ENCODE data around the gene TRIM63. TPM values are rescaled to one million over a fixed set of nuclear protein-coding genes. Genes with fewer than 3 reads are reported as not detected.
"Not testable (repeated sequence)": the region's sequence is repeated elsewhere in the genome, so short reads cannot be mapped to it uniquely, and the experiment has no call there.

The TRIM63 gene
- polyA plus RNA-seq, 6 donors from 2014 or later: not detected

DNA sequence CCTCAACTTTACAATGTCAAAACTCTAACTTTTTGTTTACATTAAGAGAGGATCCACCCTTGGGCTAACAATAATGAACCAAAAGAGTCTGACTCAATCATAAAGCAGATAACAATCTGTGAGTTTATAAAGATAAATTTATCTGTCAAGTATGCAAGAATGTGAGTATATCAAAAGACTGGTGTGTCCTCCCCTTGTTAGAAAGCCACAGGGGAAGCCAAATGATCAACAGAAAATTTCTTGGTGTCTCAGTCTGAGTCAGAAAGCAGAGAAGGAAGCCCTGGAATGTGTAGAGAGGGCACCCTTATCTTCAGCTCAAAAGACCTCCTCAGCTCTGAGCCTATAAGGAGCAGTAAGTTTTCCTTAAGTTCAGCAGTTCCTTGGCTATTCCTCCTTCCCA, 30.3 kb upstream of the TRIM63 start:
- Mint-ChIP-seq H3K27me3 (peaks cover 0 to 16% (median 11%) of the 10 kb centered on the region in 3 donors), H3K4me1 (no peaks in the 10 kb centered on the region), H3K9me3 (no peaks in the 10 kb centered on the region), H3K4me3 (no peak overlapping the region), H3K27ac (no peak overlapping the region), H3K36me3 (no peaks in the 10 kb centered on the region)
- DNase-seq (no peak), ATAC-seq (ENCODE audit: low read depth in 2 of 2) (no peak)

DNA sequence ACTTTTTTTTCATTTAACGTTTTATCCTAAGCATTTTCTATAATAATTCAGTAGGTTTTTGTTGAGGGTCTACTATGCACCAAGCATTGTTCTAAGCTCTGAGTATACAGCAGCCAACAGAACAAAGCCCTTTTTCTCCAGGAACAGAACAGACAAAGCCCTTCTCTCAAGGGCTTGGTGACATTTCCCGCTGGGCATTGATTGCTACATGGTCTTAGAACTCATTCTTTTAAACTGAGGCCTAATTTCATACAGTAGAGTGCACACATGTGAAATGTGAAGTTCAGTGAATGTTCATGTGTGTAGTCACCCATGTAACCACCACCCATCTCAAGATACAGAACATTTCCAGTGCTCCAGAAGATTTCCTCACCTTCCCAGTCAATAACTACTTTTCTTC, 29.0 kb upstream of the TRIM63 start:
- Mint-ChIP-seq H3K36me3 (no peaks in the 10 kb centered on the region), H3K4me3 (no peak overlapping the region), H3K9me3 (no peaks in the 10 kb centered on the region), H3K4me1 (no peaks in the 10 kb centered on the region), H3K27ac (no peak overlapping the region), H3K27me3 (peaks cover 4 to 24% (median 23%) of the 10 kb centered on the region in 3 donors)
- ATAC-seq (ENCODE audit: low read depth in 2 of 2) (no peak), DNase-seq (no peak)

DNA sequence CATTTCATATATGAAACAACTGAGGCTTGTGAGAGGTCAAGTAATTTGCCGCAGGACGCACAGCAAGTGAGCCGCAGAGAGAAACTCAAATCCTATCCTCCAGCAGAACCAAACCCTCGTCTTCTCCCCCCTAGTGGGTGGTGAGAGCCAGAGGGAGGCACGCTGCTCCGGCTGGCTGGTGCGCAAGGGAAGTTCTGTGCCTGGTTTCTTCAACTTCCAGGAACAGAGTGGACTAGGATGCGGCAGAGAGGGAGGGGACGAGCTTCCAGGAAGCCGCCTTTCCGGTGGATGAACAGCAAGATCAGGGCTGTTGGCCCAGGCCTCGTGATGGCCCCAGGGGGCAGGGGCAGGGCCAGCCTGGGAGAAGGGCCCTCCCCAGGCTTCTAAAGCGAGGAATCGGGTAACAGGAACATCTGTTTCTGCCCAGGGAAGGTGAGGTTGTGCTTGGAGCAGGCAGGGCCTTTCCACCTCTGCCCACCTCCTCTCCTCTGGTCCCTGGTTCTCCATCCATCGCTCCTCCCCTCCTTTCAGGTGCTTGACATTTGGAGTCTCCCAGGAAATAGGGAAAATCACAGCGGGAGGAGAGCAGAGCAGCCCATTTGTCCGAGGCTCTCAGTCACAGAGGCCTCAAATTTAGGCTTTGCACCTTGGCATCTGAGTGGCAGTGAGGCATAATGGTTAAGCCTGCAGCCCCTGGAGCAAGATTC, 27.4 kb upstream of the TRIM63 start:
- ATAC-seq (ENCODE audit: low read depth in 2 of 2) (no peak), DNase-seq (no peak)
- H3K27ac Mint-ChIP-seq: no peak overlapping the region
- H3K27me3 Mint-ChIP-seq: peaks cover 13 to 30% (median 27%) of the 10 kb centered on the region in 3 donors
- H3K4me3 Mint-ChIP-seq: no peak overlapping the region
- no peaks in the 10 kb centered on the region for H3K9me3 Mint-ChIP-seq
- H3K36me3 Mint-ChIP-seq: no peaks in the 10 kb centered on the region
- no peaks in the 10 kb centered on the region for H3K4me1 Mint-ChIP-seq

DNA sequence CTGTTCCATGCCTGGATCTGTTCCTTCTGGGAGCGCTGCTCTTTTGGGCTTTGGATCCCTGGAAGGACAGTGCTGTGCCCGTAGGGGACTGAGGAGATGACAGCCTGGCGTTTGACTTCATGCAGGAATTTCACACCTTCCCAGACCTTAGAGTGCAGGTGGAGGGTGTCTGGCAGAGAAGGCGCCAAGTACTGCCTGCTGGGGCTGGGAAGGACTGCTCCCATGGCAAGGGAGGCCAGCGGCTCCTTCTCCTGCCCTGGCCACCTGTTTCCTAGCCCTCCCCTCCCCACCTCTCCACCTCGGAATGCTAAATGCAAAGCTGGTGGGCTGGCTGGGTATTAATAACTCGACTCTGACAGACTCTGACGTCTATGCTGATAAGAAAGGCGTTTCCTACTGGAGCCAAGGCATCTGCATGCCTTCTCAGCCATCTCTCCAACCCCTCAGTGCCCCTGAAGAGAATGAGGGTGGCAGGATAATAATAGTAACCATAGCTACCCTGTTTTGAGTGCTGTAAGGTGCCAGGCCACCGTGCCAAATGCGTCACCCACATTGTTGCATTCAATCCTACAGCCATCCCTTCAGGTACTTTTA, 26.7 kb upstream of the TRIM63 start:
- Mint-ChIP-seq H3K36me3 (no peaks in the 10 kb centered on the region), H3K9me3 (no peaks in the 10 kb centered on the region), H3K27ac (no peak overlapping the region), H3K4me3 (no peak overlapping the region), H3K27me3 (peaks cover 13 to 30% (median 27%) of the 10 kb centered on the region in 3 donors), H3K4me1 (no peaks in the 10 kb centered on the region)
- ATAC-seq (ENCODE audit: low read depth in 2 of 2): no peak
- DNase-seq: no peak

DNA sequence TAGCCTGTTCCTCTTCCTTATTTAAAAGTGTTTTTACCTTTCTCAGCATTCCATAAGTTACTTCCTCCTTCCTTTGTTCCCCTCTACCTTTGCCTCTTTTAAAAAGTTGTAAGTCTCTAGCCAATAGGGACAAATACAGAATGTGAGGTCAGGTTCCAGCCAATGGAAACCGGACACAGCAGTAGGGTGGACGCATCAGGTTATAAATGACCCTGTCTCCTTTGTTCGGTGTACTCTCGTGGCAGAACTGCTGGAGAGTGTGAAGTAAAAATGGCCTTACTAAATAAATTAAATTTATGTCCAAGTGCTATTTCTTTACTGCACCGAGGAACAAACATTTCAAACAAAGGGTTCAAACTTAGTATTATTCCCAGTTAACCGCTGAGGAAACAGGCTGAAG, 26.1 kb upstream of the TRIM63 start:
- not testable (repeated sequence) for ATAC-seq (ENCODE audit: low read depth in 2 of 2); H3K9me3 Mint-ChIP-seq; H3K36me3 Mint-ChIP-seq; DNase-seq; H3K27ac Mint-ChIP-seq; H3K4me1 Mint-ChIP-seq; H3K4me3 Mint-ChIP-seq
- peaks cover 13 to 30% (median 27%) of the 10 kb centered on the region in 3 donors for H3K27me3 Mint-ChIP-seq

DNA sequence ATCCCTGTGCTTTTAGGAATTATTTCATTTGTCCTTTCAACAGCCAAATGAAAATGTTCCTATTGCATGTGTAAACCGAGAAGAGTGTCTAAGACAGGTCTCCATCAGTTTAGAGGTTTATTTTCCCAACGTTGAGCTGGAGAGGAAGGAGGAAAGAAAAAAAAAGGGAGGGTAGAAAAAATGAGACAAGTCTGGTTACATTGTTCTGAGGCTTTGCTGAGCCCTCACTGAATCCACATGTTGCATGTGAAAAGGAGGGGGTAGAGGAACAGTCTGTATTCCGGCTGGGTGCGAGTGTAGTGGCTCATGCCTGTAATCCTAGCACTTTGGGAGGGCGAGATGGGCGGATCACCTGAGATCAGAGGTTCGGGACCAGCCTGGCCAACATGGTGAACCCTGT, 25.0 kb upstream of the TRIM63 start:
- H3K27me3 Mint-ChIP-seq: peaks cover 13 to 30% (median 27%) of the 10 kb centered on the region in 3 donors
- H3K4me3 Mint-ChIP-seq: no peak overlapping the region
- H3K9me3 Mint-ChIP-seq: no peaks in the 10 kb centered on the region
- no peak for ATAC-seq (ENCODE audit: low read depth in 2 of 2)
- H3K4me1 Mint-ChIP-seq: no peaks in the 10 kb centered on the region
- H3K36me3 Mint-ChIP-seq: no peaks in the 10 kb centered on the region
- H3K27ac Mint-ChIP-seq: peak overlapping the region in 1 of 6 donors; percentile 62
- no peak for DNase-seq

DNA sequence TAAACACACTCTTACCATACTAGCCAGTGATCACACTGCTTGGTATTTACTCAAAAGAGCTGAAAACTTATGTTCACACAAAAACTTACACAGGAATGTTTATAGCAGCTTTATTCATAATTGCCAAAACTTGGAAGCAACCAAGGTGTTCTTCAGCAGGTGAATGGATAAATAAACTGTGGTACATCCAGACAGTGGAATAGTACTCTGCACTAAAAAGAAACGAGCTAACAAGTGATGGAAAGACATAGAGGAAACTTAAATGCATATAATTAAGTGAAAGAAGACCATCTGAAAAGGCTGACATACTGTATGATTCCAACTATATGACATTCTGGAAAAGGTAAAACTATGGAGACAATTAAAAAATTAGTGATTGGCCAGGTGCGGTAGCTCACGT, 23.5 kb upstream of the TRIM63 start:
- H3K27me3 Mint-ChIP-seq: peaks cover 18 to 37% (median 27%) of the 10 kb centered on the region in 3 donors
- no peaks in the 10 kb centered on the region for H3K36me3 Mint-ChIP-seq
- H3K4me3 Mint-ChIP-seq: no peak overlapping the region
- ATAC-seq (ENCODE audit: low read depth in 2 of 2) (no peak), DNase-seq (no peak)
- no peaks in the 10 kb centered on the region for H3K4me1 Mint-ChIP-seq
- no peaks in the 10 kb centered on the region for H3K9me3 Mint-ChIP-seq
- H3K27ac Mint-ChIP-seq: no peak overlapping the region

DNA sequence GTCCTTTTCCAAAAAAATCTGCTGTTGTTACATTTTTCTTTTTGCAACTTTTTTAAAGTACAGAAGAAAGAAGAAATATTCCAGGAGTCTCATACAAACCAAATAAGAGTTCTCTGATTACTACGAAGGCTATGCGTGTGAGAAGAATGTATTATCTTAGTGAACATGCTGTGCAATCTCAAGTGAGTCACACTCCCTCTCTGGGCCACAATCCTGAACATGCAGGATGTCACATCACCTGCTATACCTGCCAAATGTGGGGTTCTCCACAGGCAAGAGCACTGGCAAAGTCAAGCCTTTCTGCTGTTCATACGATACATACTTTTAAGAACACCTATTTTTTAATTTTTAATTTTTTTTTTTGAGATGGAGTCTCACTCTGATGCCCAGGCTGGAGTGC, 21.7 kb upstream of the TRIM63 start:
- ATAC-seq (ENCODE audit: low read depth in 2 of 2) (no peak), DNase-seq (no peak)
- Mint-ChIP-seq H3K36me3 (peaks cover 0 to 5% of the 10 kb centered on the region in 2 donors), H3K4me1 (no peaks in the 10 kb centered on the region), H3K9me3 (no peaks in the 10 kb centered on the region), H3K27ac (no peak overlapping the region), H3K27me3 (peaks cover 29 to 52% (median 42%) of the 10 kb centered on the region in 3 donors), H3K4me3 (no peak overlapping the region)

DNA sequence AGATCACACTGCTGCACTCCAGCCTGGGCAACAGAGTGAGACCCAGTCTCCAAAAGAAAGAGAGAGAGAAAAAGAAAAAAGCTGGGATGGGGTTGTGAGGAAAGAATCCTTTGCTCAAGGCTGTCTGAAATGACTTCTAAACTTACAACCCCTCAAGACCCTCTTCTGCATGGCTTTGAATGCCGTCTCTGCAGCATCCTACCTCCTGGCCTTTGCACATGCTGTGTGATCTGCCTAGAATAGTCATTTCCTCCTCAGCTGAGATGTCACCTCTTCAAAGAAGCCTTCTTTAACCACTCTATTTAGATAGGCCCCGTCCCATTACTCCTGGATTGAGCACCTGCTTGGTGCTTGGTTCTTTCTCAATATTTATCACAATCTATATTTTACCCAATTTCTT, 17.4 kb upstream of the TRIM63 start:
- no peak for ATAC-seq (ENCODE audit: low read depth in 2 of 2)
- H3K36me3 Mint-ChIP-seq: peaks cover 0 to 8% of the 10 kb centered on the region in 2 donors
- no peak for DNase-seq
- H3K9me3 Mint-ChIP-seq: no peaks in the 10 kb centered on the region
- no peaks in the 10 kb centered on the region for H3K4me1 Mint-ChIP-seq
- H3K27ac Mint-ChIP-seq: peak overlapping the region in 1 of 6 donors; percentile 15
- no peak overlapping the region for H3K4me3 Mint-ChIP-seq
- H3K27me3 Mint-ChIP-seq: peaks cover 18 to 29% (median 19%) of the 10 kb centered on the region in 3 donors

DNA sequence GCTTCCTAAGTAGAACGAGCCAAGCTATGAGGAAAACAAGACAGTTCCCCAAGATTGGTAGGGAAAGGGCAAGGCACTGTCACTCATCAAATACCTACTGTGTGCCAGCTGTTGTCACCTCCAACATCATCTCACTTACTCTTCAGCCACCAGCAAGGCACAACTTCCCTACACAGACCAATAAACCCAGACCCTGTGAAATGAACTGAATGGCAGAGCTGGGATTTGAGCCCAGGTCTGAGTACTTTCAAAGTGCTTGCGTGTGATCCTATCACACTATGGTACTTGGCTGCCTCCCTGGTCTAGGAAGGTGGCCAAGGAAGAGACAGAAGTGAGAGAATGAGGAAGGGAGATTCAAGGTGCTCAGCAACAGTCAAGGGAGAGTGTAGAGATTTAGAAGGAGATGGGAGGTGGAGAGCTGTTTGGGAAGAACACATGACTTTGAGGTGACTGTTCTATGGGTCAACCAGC, 16.7 kb upstream of the TRIM63 start:
- H3K36me3 Mint-ChIP-seq: peaks cover 0 to 8% of the 10 kb centered on the region in 2 donors
- no peak overlapping the region for H3K27ac Mint-ChIP-seq
- no peaks in the 10 kb centered on the region for H3K4me1 Mint-ChIP-seq
- ATAC-seq (ENCODE audit: low read depth in 2 of 2) (no peak), DNase-seq (no peak)
- H3K9me3 Mint-ChIP-seq: no peaks in the 10 kb centered on the region
- H3K4me3 Mint-ChIP-seq: peak overlapping the region in 1 of 8 donors; percentile 69
- peaks cover 18 to 29% (median 19%) of the 10 kb centered on the region in 3 donors for H3K27me3 Mint-ChIP-seq

DNA sequence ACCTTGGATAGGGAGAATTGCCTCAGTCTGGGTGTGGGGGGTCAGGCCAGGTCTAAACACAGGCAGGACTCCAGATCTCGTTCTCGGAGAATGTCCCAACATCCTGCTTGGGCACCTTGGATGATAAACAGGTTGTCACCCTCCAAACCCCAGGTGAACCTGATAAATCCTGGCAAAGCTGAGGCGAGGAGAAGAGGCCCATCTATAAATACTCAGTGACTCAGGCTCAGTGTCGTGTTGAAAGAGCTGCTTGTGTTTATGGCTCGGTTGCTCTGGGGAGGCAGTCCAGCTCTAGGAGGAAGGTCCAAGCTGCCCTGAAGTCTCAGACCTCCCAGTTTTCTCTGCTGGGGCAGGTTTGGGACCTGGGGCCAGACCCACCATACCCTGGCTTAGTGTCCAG, 15.8 kb upstream of the TRIM63 start:
- no peak overlapping the region for H3K4me3 Mint-ChIP-seq
- no peaks in the 10 kb centered on the region for H3K4me1 Mint-ChIP-seq
- ATAC-seq (ENCODE audit: low read depth in 2 of 2): no peak
- no peaks in the 10 kb centered on the region for H3K9me3 Mint-ChIP-seq
- H3K27ac Mint-ChIP-seq: no peak overlapping the region
- no peak for DNase-seq
- H3K27me3 Mint-ChIP-seq: peaks cover 18 to 34% (median 19%) of the 10 kb centered on the region in 3 donors
- peaks cover 0 to 8% of the 10 kb centered on the region in 2 donors for H3K36me3 Mint-ChIP-seq

DNA sequence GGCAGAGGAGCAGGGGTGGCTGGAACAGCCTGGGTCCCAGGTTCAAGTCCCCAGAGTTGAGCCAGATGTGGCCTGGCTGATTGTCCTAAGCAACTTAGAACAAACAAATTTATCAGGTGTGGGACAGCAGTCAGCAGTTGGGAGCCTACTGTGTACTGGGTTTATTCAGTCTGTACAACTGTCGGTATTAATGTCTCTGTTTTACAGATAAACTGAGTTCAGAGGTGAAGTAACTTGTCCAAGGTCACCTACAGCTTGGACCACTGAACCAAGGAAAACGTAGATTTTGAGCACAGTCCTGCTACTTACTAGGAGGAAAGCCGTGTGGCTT, 14.6 kb upstream of the TRIM63 start:
- H3K9me3 Mint-ChIP-seq: no peaks in the 10 kb centered on the region
- no peaks in the 10 kb centered on the region for H3K4me1 Mint-ChIP-seq
- H3K27ac Mint-ChIP-seq: no peak overlapping the region
- no peak for ATAC-seq (ENCODE audit: low read depth in 2 of 2)
- DNase-seq: no peak
- H3K27me3 Mint-ChIP-seq: peaks cover 18 to 34% (median 19%) of the 10 kb centered on the region in 3 donors
- H3K36me3 Mint-ChIP-seq: peaks cover 0 to 8% of the 10 kb centered on the region in 2 donors
- H3K4me3 Mint-ChIP-seq: no peak overlapping the region

DNA sequence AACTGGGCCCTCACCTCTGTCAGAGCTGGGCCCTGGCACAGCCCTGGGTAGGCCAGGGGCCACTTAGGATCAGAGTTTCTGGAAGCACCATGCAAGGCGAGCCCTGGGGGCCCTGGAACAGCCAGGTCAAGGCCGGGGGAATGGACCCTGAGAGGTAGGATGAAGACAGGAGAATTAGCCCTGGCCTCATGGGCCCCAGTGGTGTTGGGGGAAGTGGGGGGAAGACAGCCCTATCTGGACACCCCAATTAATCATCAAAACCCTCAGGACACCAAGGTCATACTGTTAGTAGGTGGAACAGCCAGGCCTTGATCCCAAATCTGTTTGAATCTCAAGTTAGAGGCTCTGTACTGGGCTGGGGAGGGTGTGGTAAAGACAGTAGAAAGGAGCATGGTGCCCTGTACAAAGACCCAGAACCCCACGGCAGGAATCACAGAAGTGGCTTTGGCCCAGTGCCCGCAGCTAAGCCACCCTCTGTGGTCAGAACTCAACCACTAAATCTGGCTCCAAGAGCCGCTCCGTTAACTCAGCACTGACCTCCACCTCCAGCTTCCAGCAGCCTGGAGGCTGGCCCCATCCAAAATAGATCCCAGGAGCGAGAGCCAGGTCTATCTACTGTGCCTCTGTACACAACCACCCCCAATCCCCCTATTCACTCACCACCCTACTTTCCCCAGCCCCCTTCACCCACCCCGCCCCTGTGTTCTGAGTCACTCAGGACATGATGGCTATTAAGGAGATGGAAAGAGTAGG, 14.0 kb upstream of the TRIM63 start:
- no peaks in the 10 kb centered on the region for H3K4me1 Mint-ChIP-seq
- H3K9me3 Mint-ChIP-seq: no peaks in the 10 kb centered on the region
- ATAC-seq (ENCODE audit: low read depth in 2 of 2) (no peak), DNase-seq (no peak)
- peaks cover 19 to 35% (median 21%) of the 10 kb centered on the region in 3 donors for H3K27me3 Mint-ChIP-seq
- H3K4me3 Mint-ChIP-seq: peak overlapping the region in 1 of 8 donors; percentile 69
- peaks cover 0 to 8% of the 10 kb centered on the region in 2 donors for H3K36me3 Mint-ChIP-seq
- H3K27ac Mint-ChIP-seq: peak overlapping the region in 1 of 6 donors; percentile 65

Measured in naive B cell (primary cell).